Spleen (tissue), 11 donors: ENCODE measurements around the gene KRTAP4-7. TPM values are rescaled to one million over a fixed set of nuclear protein-coding genes. Genes with fewer than 3 reads are reported as not detected.
"Not testable (repeated sequence)": the region's sequence is repeated elsewhere in the genome, so short reads cannot be mapped to it uniquely, and the experiment has no call there.

Experiments used
- DNase-seq: peaks from one replicate; pipeline ENCODE4 v3.0.0-alpha.2; 2020
- H3K27ac ChIP-seq, 8 donors: fragments of 200-600 bp; sonication (generic) in 7 of 8; 1 replicate in 4 of 8; 2 replicates in 4 of 8; pipeline versions ENCODE4 v1.5.0 to v1.8.0; 2016 to 2021; ENCODE audit warnings: inconsistent platforms in 4 of 8, mild to moderate bottlenecking in 4 of 8, moderate library complexity in 1 of 8
- H3K27me3 ChIP-seq, 7 donors: fragments of 200-600 bp; sonication (generic) in 6 of 7; replicated peaks in 1 of 7; 1 replicate in 4 of 7; 2 replicates in 3 of 7; pipeline versions ENCODE4 v1.5.0 to v1.8.0; 2016 to 2021; ENCODE audit warnings: inconsistent platforms in 3 of 7, mild to moderate bottlenecking in 1 of 7
- H3K36me3 ChIP-seq, 6 donors: fragments of 200-600 bp; sonication (generic) in 5 of 6; 1 replicate in 4 of 6; 2 replicates in 2 of 6; pipeline versions ENCODE4 v1.5.0 to v1.8.0; 2016 to 2021; ENCODE audit warnings: inconsistent platforms in 2 of 6
- H3K4me1 ChIP-seq, 6 donors: fragments of 200-600 bp; sonication (generic) in 5 of 6; 1 replicate in 3 of 6; 2 replicates in 3 of 6; pipeline versions ENCODE4 v1.5.0 to v1.8.0; 2016 to 2021; ENCODE audit warnings: inconsistent platforms in 3 of 6
- H3K4me3 ChIP-seq, 8 donors: fragments of 200-600 bp; sonication (generic) in 7 of 8; 1 replicate in 4 of 8; 2 replicates in 4 of 8; pipeline versions ENCODE4 v1.5.0 to v1.8.0; 2016 to 2021; ENCODE audit warnings: inconsistent platforms in 4 of 8, mild to moderate bottlenecking in 4 of 8, moderate library complexity in 2 of 8
- H3K9me3 ChIP-seq, 8 donors: fragments of 200-600 bp; sonication (generic) in 7 of 8; 1 replicate in 4 of 8; 2 replicates in 4 of 8; pipeline versions ENCODE4 v1.5.0 to v1.8.0; 2016 to 2021; ENCODE audit warnings: inconsistent platforms in 4 of 8
- POLR2A ChIP-seq, 3 donors: fragments of 450-650 bp; IDR thresholded peaks; one replicate each; pipeline ENCODE4 v1.5.1; 2017; ENCODE audit warnings: antibody characterized with exemption in 3 of 3, mild to moderate bottlenecking in 1 of 3
- POLR2AphosphoS5 ChIP-seq, 3 donors: sonication (generic); formaldehyde crosslinking; IDR thresholded peaks; one replicate each; pipeline ENCODE4 v1.5.1; 2017; ENCODE audit warnings: antibody characterized with exemption in 3 of 3
- WGBS, 5 donors: extraction: QIAGEN DNeasy Blood & Tissue Kit in 3 of 5; methylation state at CpG; one replicate each; pipeline versions ENCODE4 v1.1.5 to v1.1.7; 2013 to 2018; 5-methylcytosine and 5-hydroxymethylcytosine counted together
- intact Hi-C: fragments of 100-400 bp; cut with DNase I; formaldehyde crosslinking; loops from one replicate; pipeline ENCODE4 v1.15.0; 2023; ENCODE audit warnings: low total_unique reads
- polyA plus RNA-seq, 3 donors: library from polyadenylated mRNA; stranded (reverse); fragments of 200-250 nt; gene quantifications; one replicate each; pipeline ENCODE4 v1.2.1, GENCODE V29; 2013
- total RNA-seq, 7 donors: library from RNA; depleted of rRNA in 3 of 7; stranded (reverse); fragments of >200 nt in 3 of 7; fragmentation: NEBNext Ultra II Directional in 4 of 7; extraction: Animal tissue kit (Norgen Biotek cat#: 25700) in 4 of 7; gene quantifications; one replicate each; pipeline versions ENCODE4 v1.1.0 to v1.2.1, GENCODE V29; 2016 to 2021
- TF ChIP-seq, protein P1 (sequence below), 11 experiments: fragments of 200-600 bp in 7 of 11; fragments of 450-650 bp in 4 of 11; sonication (generic) in 4 of 11; IDR thresholded peaks in 8 of 11; conservative IDR thresholded peaks in 3 of 11; 1 replicate in 7 of 11; 2 replicates in 4 of 11; pipeline versions ENCODE4 v1.4.0 to v1.8.0; 2016 to 2021; ENCODE audit warnings: antibody characterized with exemption in 11 of 11, inconsistent platforms in 4 of 11, mild to moderate bottlenecking in 1 of 11
- donor health status: healthy with polysubstance abuse.
- donor health status: DM: no; HTN: no; CAD: no; lungs with moderate emphysema.
- donor health status: DM: no; HTN: no; CAD: no.
- donor health status: Bipolar disorder and iron deficiency.
- donor health status: healthy.
- donor health status: DM: no; HTN: no; CAD: no.
- donor health status: DM: yes; HTN: yes; CAD: no.

KRTAP4-7 gene
- total and polyA plus RNA-seq, 10 donors, result not detected

DNA sequence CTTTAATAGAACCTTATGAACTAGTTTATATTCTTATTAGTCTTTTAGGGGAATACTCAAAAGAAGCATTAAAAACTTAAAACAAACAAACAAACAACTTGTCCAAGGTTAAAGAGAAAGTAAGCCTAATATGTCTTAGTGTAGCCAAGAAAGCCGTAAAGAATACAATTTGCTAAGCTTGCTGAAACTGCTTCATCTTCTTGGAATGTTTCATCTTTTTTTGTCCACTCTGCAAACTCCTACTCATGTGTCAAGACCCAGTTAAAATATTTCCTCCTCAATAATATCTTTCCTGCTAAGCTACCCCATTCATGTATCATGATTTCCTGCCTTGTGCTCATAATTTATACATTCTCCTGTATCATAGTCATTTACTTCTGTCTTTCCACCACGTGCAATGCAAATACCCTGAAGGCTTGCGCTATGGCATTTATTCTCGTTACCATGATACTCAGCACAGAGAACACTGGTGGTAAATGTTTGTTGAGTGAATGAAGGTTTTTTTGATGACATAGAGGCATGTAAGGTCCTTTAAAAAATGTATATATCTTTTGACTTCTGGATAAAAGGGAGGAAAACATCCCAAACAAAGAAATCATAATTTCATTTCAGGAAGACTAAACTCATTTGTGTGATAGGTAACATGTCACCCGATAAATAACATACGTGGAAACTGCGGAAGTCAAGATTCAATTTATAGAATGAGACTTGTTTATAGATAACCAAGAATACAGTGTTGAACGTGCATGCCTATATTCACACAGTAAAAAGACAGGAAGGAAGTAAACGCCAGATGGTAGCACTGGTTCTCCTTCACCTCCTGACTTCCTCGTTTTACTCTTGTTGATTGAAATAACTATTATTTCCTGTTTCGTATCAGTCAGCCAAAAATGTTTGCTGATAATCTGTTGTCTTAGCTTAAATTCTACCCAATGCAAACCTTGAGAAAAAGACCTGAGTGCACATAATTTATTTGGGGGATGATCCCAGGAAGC lies 36.0 kb downstream of the KRTAP4-7 start:
- DNase-seq, H3K36me3 ChIP-seq, H3K4me3 ChIP-seq, intact Hi-C loops, H3K9me3 ChIP-seq, H3K27me3 ChIP-seq: not testable (repeated sequence)
- peak in 1 of 3 donors; percentile 35 for TF ChIP-seq POLR2AphosphoS5 (IDR thresholded peaks at IDR 0.05)
- TF ChIP-seq, protein P1, sequence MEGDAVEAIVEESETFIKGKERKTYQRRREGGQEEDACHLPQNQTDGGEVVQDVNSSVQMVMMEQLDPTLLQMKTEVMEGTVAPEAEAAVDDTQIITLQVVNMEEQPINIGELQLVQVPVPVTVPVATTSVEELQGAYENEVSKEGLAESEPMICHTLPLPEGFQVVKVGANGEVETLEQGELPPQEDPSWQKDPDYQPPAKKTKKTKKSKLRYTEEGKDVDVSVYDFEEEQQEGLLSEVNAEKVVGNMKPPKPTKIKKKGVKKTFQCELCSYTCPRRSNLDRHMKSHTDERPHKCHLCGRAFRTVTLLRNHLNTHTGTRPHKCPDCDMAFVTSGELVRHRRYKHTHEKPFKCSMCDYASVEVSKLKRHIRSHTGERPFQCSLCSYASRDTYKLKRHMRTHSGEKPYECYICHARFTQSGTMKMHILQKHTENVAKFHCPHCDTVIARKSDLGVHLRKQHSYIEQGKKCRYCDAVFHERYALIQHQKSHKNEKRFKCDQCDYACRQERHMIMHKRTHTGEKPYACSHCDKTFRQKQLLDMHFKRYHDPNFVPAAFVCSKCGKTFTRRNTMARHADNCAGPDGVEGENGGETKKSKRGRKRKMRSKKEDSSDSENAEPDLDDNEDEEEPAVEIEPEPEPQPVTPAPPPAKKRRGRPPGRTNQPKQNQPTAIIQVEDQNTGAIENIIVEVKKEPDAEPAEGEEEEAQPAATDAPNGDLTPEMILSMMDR (IDR thresholded peaks at IDR 0.05 in 8 of 11, conservative IDR thresholded peaks at IDR 0.05 in 3 of 11), result peak in 1 of 11 experiments; percentile 21
- 21 to 31% (median 27%) methylated on average over 11 of the region's 11 CpGs for WGBS, 5 donors
- H3K4me1 ChIP-seq, result peaks cover 5 to 68% (median 20%) of the 10 kb centered on the region in 6 donors
- H3K27ac ChIP-seq, result peak overlapping the region in 7 of 8 donors; percentile 53 to 81 (median 69)

DNA sequence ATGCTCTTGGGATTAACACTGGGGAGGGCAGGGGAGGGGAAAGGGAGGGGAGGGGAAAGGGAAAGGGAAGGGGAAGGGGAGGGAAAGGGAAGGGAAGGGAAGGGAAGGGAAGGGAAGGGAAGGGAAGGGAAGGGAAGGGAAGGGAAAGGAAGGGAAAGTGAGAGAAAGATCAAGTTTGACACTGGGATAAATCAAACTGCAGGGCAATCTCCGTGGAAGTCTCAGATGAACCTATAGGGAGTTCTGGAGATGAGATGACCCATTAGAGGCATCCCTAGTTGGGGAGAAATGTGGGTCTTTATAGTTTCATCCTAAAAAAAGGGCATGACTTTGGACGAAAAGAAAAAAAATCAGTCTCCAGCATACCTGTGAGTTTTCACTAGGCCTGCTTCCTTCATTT lies 37.8 kb downstream of the KRTAP4-7 start:
- H3K4me1 ChIP-seq, result peaks cover 3 to 70% (median 20%) of the 10 kb centered on the region in 6 donors
- no peak overlapping the region for H3K27ac ChIP-seq
- peaks cover 0 to 6% (median 0%) of the 10 kb centered on the region in 8 donors for H3K9me3 ChIP-seq
- TF ChIP-seq POLR2AphosphoS5 (IDR thresholded peaks at IDR 0.05) (no peak), POLR2A (IDR thresholded peaks at IDR 0.05) (no peak)
- TF ChIP-seq, protein P1 (IDR thresholded peaks at IDR 0.05 in 8 of 11, conservative IDR thresholded peaks at IDR 0.05 in 3 of 11), result no peak
- WGBS, 5 donors, result 80 to 96% (median 89%) methylated on average over 2 of the region's 2 CpGs
- no peak overlapping the region for H3K4me3 ChIP-seq
- H3K27me3 ChIP-seq, result no peaks in the 10 kb centered on the region
- no peaks in the 10 kb centered on the region for H3K36me3 ChIP-seq
- intact Hi-C loops, result no loop called here
- DNase-seq, result no peak

DNA sequence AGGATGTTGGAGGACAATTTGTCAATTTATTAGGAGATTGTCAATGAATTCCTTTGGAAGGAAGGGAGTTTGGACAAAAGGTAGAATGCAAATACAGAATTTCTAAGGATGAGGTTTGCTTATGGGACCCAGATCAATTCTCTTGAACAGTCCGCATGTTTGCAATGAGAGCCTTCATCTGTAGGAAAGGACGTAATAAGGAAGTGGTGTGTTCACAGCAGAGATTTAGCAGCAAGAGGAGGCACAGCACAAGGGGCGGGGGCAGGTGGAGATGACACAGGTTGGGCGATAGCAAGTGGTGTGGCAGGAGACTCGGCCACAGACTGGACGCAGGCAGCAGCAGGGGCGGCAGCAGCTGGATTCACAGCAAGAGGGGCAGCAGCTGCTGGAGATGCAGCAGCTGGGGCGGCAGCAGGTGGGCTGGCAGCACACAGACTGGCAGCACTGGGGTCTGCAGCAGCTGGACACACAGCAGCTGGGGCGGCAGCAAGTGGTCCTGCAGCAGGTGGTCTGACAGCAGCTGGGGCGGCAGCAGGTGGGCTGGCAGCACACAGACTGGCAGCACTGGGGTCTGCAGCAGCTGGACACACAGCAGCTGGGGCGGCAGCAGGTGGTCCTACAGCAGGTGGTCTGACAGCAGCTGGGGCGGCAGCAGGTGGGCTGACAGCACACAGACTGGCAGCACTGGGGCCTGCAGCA lies 39.5 kb downstream of the KRTAP4-7 start:
- intact Hi-C loops, DNase-seq, H3K27me3 ChIP-seq, H3K27ac ChIP-seq, H3K9me3 ChIP-seq, H3K4me3 ChIP-seq, H3K36me3 ChIP-seq: not testable (repeated sequence)
- 81 to 87% (median 85%) methylated on average over 11 to 12 of the region's 12 CpGs for WGBS, 5 donors
- H3K4me1 ChIP-seq, result peaks cover 3 to 60% (median 20%) of the 10 kb centered on the region in 6 donors

DNA sequence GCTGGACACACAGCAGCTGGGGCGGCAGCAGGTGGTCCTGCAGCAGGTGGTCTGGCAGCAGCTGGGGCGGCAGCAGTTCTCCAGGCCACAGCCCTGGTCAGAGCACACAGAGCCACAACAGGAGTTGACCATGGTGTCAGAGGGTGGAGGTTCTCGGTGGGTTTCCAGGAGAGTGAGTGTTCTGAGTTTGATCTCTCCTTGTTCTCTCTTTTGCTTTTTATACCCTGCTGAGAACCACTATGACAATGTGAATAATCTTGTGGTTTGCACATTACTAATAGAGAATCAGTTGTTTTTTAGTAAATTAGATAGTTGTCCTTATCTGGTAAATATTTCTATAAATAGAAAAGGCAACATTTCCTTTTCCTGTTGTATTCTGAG lies 40.0 kb downstream of the KRTAP4-7 start, which contains the start of gene KRTAP4-12:
Gene KRTAP4-12, minus strand, starts transcription at position 192 of the 381 bp plus-strand sequence. Its CDS starts 60 bp downstream, at position 132.
- H3K27ac ChIP-seq, DNase-seq, H3K27me3 ChIP-seq, H3K9me3 ChIP-seq, intact Hi-C loops, H3K36me3 ChIP-seq, H3K4me3 ChIP-seq: not testable (repeated sequence)
- H3K4me1 ChIP-seq, result peaks cover 3 to 54% (median 20%) of the 10 kb centered on the region in 6 donors
- WGBS, 5 donors, result 63 to 88% (median 67%) methylated on average over 1 to 3 of the region's 3 CpGs

DNA sequence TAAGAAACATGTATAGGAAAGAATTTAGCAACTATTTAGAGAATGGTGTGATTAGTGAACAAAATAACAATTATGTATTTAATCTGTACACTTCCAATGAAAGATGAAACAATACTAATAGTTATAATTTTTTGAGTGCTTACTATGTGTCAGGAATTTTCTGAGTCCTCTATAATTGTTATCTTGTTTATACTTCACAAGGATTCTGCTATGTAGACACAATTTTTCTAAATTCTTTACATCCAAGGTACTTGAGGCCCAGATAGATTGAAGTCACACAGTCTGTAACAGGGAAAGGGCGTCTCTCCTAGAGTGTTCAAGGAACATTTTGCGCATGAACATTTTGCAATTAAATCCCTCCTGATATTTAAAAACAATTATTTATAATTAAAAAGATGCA lies 41.1 kb downstream of the KRTAP4-7 start:
- DNase-seq, result no peak
- H3K27me3 ChIP-seq, result no peaks in the 10 kb centered on the region
- WGBS, 5 donors, result 79 to 99% (median 94%) methylated on average over 2 of the region's 2 CpGs
- H3K4me3 ChIP-seq, result no peak overlapping the region
- TF ChIP-seq POLR2A (IDR thresholded peaks at IDR 0.05), result no peak
- TF ChIP-seq, protein P1 (IDR thresholded peaks at IDR 0.05 in 8 of 11, conservative IDR thresholded peaks at IDR 0.05 in 3 of 11), result no peak
- no peak for TF ChIP-seq POLR2AphosphoS5 (IDR thresholded peaks at IDR 0.05)
- peaks cover 3 to 44% (median 16%) of the 10 kb centered on the region in 6 donors for H3K4me1 ChIP-seq
- H3K27ac ChIP-seq, result no peak overlapping the region
- peaks cover 0 to 6% (median 0%) of the 10 kb centered on the region in 8 donors for H3K9me3 ChIP-seq
- intact Hi-C loops, result no loop called here
- no peaks in the 10 kb centered on the region for H3K36me3 ChIP-seq
